NCI-H187 (cell line): Measurements from ENCODE around the gene UBE2M.

Source experiments
- DNase-seq, 2 experiments: peaks; one replicate each; lab custom pipeline; 2025; lab: John Stamatoyannopoulos, UW

The UBE2M gene

GRCh38 chr19:58570770-58571574, 12.6 kb upstream of the UBE2M start:
- DNase-seq = no peak

GRCh38 chr19:58569943-58570670, 11.7 kb upstream of the UBE2M start:
- no peak for DNase-seq

GRCh38 chr19:58569191-58569942, 11.0 kb upstream of the UBE2M start:
- no peak for DNase-seq

- no peak for DNase-seq
Observed at GRCh38 chr19:58568453-58569130, 10.2 kb upstream of the UBE2M start.

GRCh38 chr19:58566989-58567388, 8.6 kb upstream of the UBE2M start:
- no peak for DNase-seq

- no peak for DNase-seq
Observed at GRCh38 chr19:58563823-58564222, 5.4 kb upstream of the UBE2M start.

- DNase-seq = no peak
Observed at GRCh38 chr19:58563034-58563573, 4.7 kb upstream of the UBE2M start.

- DNase-seq = no peak
Observed at GRCh38 chr19:58562122-58563033, 4.0 kb upstream of the UBE2M start.

GRCh38 chr19:58561373-58562121, 3.1 kb upstream of the UBE2M start:
- DNase-seq = no peak

- DNase-seq = no peak
Observed at GRCh38 chr19:58560921-58561320, 2.5 kb upstream of the UBE2M start.

- DNase-seq = no peak
Observed at GRCh38 chr19:58560007-58560887, 1.8 kb upstream of the UBE2M start.

- DNase-seq = no peak
Observed at GRCh38 chr19:58559275-58560006, 1.0 kb upstream of the UBE2M start.

GRCh38 chr19:58558623-58559274, 338 bp upstream of the UBE2M start:
- no peak for DNase-seq

GRCh38 chr19:58557221-58558065, 968 bp downstream of the UBE2M start:
- DNase-seq = no peak

- DNase-seq = no peak
Observed at GRCh38 chr19:58556622-58557220, 1.7 kb downstream of the UBE2M start.

- no peak for DNase-seq
Observed at GRCh38 chr19:58555920-58556621, 2.3 kb downstream of the UBE2M start.
